ENCODE measurements around the gene PTCD3.

The PTCD3 gene

GRCh38 chr2:86066915-86067314 lies 39.1 kb upstream of the PTCD3 start:
- no peak for DNase-seq (ENCODE audit: extremely low read depth, low read depth)
- TF ChIP-seq CTCF (IDR thresholded peaks at IDR 0.05; ENCODE audit: low read depth, low read length), result no peak

GRCh38 chr2:86068136-86068588 lies 37.9 kb upstream of the PTCD3 start:
- no peak for TF ChIP-seq CTCF (IDR thresholded peaks at IDR 0.05; ENCODE audit: low read depth, low read length)
- DNase-seq (ENCODE audit: extremely low read depth, low read depth), result no peak

GRCh38 chr2:86068648-86069047 lies 37.4 kb upstream of the PTCD3 start:
- DNase-seq (ENCODE audit: extremely low read depth, low read depth), result no peak
- TF ChIP-seq CTCF (IDR thresholded peaks at IDR 0.05; ENCODE audit: low read depth, low read length), result no peak

- TF ChIP-seq CTCF (IDR thresholded peaks at IDR 0.05; ENCODE audit: low read depth, low read length), result no peak
Measured at GRCh38 chr2:86069091-86069685, 36.8 kb upstream of the PTCD3 start.

GRCh38 chr2:86069783-86070339 lies 36.2 kb upstream of the PTCD3 start:
- TF ChIP-seq CTCF (IDR thresholded peaks at IDR 0.05; ENCODE audit: low read depth, low read length), result no peak
- DNase-seq (ENCODE audit: extremely low read depth, low read depth), result no peak

More at GRCh38 chr2:86069091-86069685, 36.8 kb upstream of the PTCD3 start:
- no peak for DNase-seq (ENCODE audit: extremely low read depth, low read depth)

- no peak for TF ChIP-seq CTCF (IDR thresholded peaks at IDR 0.05; ENCODE audit: low read depth, low read length)
Measured at GRCh38 chr2:86070868-86071267, 35.2 kb upstream of the PTCD3 start.

GRCh38 chr2:86072271-86072858 lies 33.7 kb upstream of the PTCD3 start:
- DNase-seq (ENCODE audit: extremely low read depth, low read depth), result no peak
- TF ChIP-seq CTCF (IDR thresholded peaks at IDR 0.05; ENCODE audit: low read depth, low read length), result no peak

More at GRCh38 chr2:86070868-86071267, 35.2 kb upstream of the PTCD3 start:
- DNase-seq (ENCODE audit: extremely low read depth, low read depth), result no peak
